HG03066 (cell line): ENCODE results near the gene CCT6A.
"Not testable (repeated sequence)": the region's sequence is repeated elsewhere in the genome, so short reads cannot be mapped to it uniquely, and the experiment has no call there.

Experiments used
- ATAC-seq: cut with Tn5 transposase; IDR thresholded peaks from one replicate; pipeline ENCODE4 v1.9.1; 2021; ENCODE audit warnings: low read depth; ENCODE audit not compliant: unreplicated experiment

The CCT6A gene

GRCh38 chr7:56098187-56099008 is 46.8 kb downstream of the CCT6A start:
- not testable (repeated sequence) for ATAC-seq

GRCh38 chr7:56099653-56100052 is 48.1 kb downstream of the CCT6A start:
- ATAC-seq, result no peak

- ATAC-seq, result not testable (repeated sequence)
Observed at GRCh38 chr7:56104138-56104537, 52.6 kb downstream of the CCT6A start.

GRCh38 chr7:56105508-56105907 is 53.9 kb downstream of the CCT6A start:
- ATAC-seq, result peak; percentile 27

GRCh38 chr7:56106108-56107073 is 54.8 kb downstream of the CCT6A start, which contains the start of gene CHCHD2:
CHCHD2 (minus strand) TSS chr7:56106476; CDS start chr7:56106413, 63 bp downstream.
- peak; percentile 100 for ATAC-seq

- no peak for ATAC-seq
Observed at GRCh38 chr7:56107954-56108258, 56.3 kb downstream of the CCT6A start.

- ATAC-seq, result no peak
Observed at GRCh38 chr7:56110611-56111010, 59.0 kb downstream of the CCT6A start.

- ATAC-seq, result not testable (repeated sequence)
Observed at GRCh38 chr7:56112244-56112643, 60.7 kb downstream of the CCT6A start.
